Measurements from ENCODE around the gene CPNE1.

DNA sequence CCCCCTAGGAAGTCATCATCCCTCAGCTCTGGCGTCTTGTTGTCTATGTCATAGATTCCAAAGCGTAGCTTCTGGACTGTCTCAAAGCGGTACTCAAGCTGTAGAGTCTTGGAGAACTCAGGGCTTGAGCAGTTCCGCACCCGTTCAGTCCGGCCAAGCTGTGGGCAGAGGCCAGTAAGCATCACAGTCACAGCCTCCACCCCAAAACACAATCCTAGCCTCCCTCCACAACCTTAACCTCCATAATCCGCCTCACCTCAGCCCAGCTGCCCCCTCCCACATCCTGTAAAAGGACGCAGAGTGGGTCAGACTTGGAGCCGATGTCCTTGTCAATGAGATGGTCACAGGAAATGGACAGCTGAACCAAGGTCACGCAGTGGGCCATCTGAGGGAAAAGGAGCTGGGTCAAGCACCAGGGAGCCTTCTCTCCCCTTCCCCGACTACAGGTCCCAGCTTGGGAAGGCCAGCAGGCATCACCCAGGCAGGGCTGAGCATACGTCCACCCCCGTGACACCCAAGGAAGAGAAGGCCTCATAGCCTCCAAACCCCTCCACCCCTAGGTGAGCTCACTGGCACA is 32.1 kb downstream of the CPNE1 start:
- TF ChIP-seq, protein P1, sequence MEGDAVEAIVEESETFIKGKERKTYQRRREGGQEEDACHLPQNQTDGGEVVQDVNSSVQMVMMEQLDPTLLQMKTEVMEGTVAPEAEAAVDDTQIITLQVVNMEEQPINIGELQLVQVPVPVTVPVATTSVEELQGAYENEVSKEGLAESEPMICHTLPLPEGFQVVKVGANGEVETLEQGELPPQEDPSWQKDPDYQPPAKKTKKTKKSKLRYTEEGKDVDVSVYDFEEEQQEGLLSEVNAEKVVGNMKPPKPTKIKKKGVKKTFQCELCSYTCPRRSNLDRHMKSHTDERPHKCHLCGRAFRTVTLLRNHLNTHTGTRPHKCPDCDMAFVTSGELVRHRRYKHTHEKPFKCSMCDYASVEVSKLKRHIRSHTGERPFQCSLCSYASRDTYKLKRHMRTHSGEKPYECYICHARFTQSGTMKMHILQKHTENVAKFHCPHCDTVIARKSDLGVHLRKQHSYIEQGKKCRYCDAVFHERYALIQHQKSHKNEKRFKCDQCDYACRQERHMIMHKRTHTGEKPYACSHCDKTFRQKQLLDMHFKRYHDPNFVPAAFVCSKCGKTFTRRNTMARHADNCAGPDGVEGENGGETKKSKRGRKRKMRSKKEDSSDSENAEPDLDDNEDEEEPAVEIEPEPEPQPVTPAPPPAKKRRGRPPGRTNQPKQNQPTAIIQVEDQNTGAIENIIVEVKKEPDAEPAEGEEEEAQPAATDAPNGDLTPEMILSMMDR (IDR thresholded peaks at IDR 0.05), result no peak
- no peak for TF ChIP-seq POLR2A (IDR thresholded peaks at IDR 0.05)

All from upper lobe of left lung (tissue), 4 donors.